Measurements from ENCODE around the gene SAMD5.

SAMD5 gene

DNA sequence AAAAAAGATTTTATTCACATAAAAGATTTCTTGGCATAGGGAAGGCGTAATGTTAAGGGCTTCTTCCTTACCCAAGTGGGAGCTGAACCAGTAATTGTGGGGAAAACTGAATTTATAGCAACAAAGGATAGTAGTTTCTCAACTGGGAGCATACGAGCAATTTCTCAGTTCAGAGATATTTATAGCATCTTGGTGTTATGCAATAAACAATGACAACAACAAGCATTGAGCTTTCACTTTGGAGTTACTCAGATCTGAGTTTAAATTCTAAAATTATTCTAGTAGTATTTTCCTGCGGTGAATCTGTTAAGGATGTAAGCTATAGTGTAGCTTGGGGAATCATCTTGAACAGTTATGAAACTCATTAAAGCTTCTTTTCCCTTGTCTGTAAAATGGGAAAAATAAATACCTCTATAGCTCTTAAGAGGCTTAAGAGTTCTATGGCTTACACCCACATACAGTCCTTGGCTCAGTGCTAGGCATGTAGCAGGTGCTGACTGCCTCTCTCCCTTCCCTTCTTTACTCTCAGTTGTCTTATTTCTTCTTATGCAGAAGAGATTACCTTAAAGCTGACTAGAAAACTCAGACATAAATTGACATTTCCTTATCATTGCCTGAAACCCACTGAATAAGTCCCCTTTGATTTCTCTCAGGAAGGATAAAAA lies 58.8 kb downstream of the SAMD5 start:
- no peak for DNase-seq

DNA sequence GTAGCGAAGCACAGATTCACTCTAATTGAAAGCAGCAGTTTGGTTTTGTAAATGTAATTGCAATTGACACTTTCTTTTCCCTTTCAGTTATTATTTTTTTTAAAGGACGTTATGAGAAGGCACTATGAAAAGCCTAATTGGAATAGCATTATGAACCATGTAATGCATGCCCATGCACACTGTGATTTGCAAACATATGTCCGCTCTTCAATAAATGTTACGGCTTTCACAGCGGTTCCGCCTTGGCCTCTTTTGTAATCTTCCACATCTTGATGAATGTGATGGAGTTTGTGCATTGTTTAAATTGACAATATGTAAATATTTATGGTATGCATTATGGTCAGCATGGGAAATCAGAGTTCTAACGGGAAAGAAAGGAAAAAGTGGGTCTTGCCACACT lies 61.3 kb downstream of the SAMD5 start:
- no peak for DNase-seq

DNA sequence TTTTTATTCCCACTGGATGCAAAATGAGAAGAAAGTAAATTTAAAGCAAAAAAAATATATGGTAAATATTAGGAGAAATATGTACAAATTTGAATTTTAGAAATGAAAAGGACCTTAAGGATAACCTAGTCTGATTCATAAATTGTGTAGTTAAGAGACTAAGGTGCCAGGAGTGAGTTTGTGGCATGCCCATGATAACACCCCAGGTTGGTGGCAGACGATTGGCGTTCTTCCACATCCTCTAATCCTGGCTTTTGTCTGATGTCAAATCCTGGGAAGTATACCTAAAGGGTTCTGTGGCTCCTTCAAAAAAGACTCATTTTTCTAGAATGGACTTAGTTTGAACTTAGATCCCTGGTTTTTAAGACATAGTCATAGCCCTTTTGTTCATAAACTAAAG lies 62.2 kb downstream of the SAMD5 start:
- no peak for DNase-seq

DNA sequence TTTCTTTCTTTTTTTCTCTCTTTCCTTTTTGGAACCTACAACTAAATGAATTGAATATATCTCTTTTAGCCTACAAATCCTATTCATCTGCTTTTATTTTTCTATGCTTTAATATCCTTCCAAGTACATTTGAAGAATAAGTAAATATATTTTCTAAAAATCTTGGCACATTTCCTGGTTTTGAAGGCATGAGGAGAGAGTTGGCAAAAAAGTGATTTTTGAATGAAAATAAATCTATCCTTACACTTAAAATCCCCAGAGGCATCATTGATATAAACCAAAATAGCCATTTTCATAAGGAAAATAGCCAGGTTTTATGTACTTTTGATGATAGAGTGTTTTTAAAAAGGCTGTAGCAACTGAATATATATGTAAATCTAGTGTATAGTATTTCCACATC lies 69.0 kb downstream of the SAMD5 start:
- no peak for DNase-seq

DNA sequence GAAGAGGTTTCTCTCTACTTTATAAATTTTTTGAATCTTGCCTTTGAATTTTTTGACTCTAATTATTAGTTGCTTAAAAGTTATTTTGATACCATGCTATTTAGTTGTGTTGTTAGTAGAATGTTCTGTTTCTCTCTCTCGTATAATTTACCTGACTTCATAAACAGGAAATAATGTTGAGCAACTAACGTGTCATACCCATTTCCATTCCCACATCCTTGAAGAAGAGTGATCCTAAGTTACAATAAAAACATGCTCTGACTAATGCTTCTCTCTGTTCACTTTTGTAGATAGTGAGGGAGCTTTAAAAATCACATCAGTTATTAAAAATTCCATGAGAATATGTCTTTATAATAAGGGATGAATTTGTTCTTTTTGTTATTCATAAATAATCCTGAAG lies 69.7 kb downstream of the SAMD5 start:
- no peak for DNase-seq

DNA sequence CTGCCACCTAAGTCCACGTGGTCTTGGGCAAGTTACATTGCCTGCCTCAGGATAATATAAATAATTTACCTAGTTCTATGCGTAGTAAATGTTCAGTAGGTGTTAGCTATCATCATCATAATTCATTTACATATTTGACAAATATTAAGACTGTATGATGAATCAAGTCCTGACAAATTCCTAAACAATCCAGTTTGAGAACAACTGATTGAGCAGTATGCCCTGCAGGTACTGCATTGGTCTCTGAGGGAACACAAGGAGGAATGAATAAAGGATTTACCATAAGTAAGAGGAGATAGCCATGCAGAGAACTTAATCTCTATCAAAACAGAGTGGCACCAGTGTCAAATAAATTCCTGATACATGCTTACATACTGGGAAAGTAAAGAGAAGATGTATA lies 70.4 kb downstream of the SAMD5 start:
- DNase-seq: no peak

DNA sequence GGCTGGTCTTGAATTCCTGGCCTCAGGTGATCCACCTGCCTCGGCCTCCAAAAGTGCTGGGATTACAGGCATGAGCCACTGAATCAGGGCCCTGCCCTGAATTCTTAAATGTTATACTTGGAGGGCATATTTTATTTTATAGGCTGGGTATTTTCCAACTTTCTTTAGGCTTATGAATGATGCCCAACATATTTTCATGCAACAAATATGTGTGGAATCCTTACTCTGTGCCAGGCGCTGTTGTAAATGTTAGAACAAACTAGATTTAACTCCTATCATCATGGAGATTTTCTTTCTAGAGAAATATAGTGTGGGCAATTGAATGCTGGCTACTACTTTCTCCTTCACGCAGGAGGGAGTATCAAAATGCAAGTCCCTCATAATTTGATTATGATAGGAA lies 71.2 kb downstream of the SAMD5 start:
- DNase-seq: no peak

DNA sequence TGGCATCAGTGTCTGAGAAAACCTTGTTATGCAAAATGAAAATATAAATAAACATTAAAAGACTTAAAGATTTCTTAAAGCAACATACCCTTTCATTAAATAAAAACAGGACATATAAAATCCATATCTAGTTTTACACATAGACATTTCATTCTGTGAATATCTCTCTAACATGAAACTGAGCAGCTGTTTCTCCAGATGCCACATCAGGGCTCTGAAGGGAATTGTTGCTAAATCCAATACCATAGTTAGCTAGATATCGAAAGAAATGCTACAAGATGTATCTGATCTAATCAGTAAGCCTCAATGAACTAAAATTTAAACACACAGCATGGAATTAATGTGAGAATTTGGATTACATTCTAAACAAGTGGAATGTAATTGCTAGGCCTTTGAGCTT lies 74.5 kb downstream of the SAMD5 start:
- DNase-seq: no peak

DNA sequence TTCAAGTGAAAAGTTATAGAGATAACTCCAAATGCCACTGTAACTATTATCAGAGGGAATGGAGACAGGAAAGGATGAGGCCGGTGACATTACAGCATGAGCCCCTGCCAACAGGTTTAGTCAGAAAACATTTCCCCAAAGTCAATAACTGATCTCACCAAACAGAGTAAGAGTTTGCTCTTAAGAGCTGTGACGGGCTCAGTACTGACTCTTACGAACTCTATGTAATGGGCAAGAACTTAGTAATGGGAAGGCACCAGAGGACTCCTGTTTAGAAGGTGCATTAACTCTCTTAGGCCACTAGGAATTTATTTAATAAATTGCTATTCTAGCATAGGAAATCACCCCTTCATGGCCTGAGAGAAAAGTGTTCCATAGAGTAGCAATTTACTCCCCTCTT lies 76.8 kb downstream of the SAMD5 start:
- DNase-seq: no peak

DNA sequence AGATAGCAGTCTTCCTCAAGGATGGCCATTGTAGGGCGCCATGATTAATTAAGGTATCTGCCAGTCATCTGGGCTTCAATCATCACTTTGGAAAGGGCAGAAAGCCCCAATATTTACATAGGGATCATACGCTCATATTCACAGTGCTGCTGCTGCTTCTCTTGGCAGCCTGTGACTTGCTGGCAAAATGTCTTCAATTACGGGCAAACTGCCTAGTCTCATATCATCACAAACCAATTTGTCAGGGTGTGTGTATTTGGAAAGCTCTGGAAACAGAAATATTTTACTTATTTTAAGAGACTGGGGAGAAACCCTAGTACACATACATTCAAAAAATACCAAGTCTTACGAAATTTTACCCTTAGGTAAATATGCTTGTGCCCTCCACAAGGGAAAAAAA lies 77.6 kb downstream of the SAMD5 start:
- DNase-seq: no peak

DNA sequence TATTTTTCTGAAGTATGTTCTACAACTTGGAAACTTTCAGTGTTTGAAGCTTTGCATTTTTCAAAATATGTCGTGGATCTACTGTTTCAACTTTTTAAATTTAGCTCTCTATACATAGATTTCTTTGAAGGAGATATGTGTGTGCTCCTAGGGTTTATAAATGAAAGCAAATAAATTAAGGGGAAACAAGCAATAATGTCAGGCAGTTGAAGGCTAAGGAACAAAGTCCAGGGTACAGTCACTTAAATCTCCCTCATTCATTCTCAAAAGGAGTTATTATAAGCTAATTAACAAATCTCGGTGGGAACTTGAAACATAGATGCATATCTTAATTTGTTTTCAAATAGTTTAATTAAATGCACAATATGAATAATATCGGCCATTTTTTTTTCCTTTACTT lies 79.4 kb downstream of the SAMD5 start:
- no peak for DNase-seq

DNA sequence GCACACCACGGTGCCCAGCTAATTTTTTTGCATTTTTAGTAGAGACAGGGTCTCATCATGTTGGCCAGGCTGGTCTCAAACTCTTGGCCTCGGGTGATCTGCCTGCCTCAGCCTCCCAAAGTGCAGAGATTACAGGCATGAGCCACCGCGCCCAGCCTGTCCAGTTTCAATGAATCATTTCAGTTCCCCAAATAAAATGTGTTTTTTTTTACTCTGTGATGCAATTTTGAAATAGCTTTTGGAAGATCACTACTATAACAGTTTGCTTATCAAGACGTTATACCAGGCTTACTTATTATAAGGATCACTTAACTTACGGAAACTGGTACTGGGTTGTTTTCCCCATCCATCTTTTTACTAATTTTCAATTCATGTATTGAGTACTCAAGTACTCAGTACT lies 80.0 kb downstream of the SAMD5 start:
- no peak for DNase-seq

DNA sequence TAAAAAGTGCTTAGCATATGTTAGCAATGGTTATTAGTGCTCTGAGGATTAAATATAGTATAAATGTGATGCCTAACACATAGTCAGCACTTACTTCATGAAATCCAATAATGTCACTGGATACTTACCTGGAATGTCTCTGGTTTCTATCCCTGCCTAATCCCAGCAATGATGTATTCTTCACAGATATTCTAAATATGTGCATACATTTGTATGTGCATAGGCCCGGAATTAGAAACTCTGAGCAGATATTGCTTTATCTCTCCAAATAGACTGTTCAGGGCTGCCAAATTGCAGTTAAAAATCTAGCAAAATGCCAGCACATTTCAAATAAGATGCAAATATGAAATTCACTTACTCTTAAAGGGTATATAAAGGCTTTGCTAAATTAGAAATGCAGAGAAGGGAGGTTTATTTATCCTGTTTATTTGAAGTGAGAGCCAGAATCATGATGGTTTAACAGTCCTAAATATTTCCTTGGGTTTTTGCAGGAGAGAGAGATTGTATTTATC lies 81.3 kb downstream of the SAMD5 start:
- DNase-seq: no peak

DNA sequence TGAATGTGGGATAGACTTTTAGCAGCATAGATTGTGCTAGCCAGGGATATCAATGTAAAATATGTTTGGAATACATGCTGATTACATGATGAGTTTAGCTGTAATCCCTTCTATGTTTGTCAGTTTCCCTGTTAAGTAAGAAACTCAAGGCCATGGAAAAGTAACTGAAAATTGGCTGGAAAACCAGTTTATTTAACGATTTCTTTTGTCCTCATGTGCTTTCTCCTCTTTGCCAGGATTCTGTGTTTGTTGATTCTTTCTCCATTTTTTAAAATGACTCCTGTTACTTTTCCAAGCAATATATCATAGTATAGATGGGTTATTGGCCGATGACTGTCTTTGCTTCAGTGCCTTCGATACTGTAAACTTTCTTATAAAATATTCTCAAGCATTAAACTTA lies 87.5 kb downstream of the SAMD5 start:
- DNase-seq: no peak

DNA sequence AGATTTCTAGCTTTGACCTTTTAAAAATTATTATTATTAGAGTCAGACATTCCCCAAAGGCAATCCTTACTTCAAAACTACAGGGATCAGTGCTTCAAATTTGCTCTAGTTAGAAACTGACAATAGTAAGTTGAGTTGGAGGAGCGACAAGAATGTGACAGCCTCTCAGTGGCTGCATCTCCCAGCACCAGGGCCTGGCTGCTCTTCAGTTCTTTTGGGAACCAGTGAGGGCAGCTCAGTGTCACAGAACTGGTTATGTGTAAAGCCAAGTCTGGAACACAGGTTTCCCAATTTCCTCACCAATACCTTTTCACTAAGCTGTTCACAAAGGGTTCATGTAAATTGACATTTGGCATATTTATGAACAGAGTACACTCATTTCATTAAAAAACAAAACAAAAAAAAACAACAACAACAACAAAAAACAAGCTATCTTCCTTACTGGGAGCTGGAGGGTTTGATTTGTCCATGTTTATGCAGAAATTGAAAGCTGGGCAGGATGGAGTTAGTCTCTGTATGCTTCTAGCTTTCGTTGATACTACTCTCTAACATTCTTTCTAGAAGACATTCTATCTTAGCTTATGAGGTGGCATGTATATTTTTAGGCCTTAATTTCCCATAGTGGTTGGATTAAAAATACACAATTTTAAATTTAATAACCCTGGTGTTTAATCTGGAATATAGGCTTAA lies 95.0 kb downstream of the SAMD5 start:
- DNase-seq: no peak

DNA sequence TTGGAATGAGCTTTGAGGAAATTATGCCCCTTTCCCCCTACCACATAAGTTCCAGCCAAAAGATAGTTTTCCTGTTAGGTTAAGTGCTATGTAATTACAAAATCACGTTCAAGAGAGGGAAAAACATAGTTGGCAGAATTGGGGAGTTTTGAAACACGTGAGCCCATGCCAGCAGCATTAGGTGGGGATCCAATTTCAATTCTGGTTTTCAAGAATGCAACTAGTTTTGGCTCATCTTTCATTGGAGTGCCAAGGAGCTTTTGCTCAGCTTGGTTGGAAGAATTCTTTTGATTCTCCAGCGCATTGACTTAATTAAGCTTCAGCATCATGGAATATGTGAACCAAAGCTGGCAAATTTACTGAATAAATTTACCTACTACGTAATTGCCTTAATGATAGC lies 95.9 kb downstream of the SAMD5 start:
- DNase-seq: no peak

DNA sequence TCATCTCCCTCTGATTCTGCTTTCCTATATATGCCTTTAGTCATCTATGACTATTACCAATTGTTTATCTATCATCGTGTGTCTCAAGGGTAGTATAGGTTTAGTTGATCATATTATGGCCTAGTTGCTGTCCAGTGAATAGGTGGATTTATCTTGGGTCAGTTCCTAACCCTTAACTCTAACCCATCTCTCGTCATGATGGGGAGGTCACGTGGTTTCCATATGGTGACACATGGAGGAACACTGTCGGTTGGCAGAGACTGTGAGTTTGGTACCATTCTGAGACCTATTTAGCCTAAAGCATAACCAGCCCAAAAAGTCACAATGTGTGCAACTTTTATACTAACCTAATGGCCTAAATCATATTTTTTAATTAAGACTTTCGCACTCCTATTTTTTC lies 103.5 kb downstream of the SAMD5 start:
- no peak for DNase-seq

DNA sequence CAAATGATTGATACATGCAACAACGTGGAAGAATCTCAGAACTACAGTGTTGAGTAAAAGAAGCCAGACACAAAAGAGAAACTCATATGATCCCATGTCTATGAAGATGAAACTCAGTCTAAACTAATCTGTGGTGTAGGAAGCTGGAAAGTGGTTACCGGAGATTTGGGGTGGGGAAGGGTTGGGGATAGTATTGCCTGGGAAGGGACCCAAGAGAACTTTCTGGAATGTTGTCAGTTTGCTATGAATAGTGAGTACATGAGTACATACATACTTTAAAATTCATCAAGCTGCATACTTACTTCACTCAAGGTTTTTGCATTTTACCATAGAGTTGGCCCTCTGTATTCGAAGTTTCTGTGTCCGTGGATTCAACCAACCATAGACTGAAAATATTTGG lies 106.0 kb downstream of the SAMD5 start:
- DNase-seq: no peak

DNA sequence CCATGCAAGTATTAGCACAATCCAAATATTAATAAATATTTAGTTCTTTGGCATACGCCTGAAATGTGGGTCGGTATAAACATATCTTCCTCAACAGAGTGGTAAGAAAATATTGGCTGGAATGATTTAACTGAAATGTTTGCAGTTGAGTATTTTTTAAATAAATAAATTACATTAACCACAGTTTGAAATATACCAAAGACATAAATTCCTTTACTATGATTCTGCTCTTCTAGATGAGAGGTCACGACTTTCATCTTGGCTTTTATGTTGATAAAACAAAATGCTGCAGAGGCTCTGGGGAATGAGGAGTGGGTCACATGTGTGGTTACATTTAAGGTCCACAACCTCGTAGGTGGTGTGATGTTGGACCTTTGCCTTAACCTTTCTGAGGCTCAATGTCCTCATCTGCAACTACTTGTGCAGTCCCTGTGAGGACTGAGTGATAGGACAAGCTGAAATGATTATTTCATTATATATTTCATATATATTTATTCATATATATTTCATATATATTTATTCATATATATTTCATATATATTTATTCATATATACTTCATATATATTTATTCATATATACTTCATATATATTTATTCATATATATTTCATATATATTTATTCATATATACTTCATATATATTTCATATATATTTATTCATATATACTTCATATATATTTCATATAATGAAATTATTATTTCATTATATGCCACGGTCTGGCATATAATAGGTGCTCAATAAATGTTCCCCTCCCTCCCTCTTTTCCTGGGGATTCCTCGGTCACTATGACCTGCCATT lies 107.4 kb downstream of the SAMD5 start:
- no peak for DNase-seq

DNA sequence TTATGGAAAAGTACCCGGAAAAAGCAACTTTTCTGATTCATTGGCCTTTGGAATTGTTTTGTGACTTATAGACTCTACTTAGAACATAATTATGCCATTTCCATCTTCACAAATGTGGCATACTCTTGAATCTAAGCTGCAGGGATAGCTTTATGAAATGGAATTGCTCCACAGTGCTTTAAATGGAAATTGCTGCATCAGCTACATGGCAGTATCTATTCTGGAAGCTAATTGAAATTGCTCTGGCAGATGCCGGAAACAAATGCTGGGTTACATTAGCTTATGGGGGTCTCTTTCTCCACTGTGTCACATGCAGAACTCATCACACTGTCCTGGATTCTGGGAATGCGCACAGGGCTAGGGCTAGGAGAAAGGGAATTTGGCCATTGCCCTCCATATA lies 108.9 kb downstream of the SAMD5 start:
- no peak for DNase-seq

DNA sequence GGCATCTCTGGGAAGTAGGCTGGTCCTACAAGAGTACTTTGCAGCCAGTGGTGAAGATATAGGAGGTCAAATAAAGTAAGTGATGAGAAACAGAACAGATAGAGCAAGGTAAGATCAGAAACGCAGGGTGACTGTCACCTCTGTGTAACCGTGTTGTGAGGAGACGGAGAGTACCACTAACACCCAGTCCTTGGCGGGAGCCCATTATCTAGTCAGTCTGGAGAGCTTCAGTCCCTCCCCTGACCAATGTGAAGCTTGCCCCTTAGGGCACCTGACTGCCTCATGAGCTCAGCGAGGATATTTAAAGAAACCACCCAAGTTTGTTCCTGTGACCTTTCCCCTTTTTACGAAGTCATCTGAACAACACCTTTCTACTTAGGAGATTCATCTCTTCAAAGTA lies 110.0 kb downstream of the SAMD5 start:
- DNase-seq: no peak

DNA sequence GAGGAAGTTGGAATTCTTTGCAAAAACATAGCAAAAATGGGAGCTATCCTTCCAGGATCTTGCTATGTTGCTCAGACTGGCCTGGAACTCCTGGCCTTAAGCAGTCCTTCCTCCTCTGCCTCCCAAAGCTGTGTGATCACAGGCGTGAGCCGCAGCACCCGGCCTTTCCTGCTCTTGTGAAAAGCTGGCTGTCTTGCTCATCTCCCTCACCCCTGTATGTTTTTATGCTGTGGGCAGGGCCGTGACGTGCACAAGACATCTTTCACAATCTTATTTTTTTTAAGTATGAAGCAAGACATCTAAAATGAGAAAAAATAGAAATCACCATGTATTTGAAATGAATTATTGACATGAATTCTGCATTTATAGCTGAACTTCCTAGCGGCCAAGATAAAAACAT lies 110.4 kb downstream of the SAMD5 start:
- DNase-seq: no peak
